H1 (cell line): ENCODE data around the gene ANKRD50. TPM values are rescaled to one million over a fixed set of nuclear protein-coding genes. Genes with fewer than 3 reads are reported as not detected.

Experiments
- CTCF ChIA-PET: fragments of 300-600 bp; sonication (Branson Sonifier 250); formaldehyde crosslinking; loops from one replicate; lab custom pipeline; 2021; ENCODE audit not compliant: partially characterized antibody; lab: Charles Lee
- POLR2A ChIA-PET: fragments of 300-600 bp; sonication (Branson Sonifier 250); formaldehyde crosslinking; loops from one replicate; lab custom pipeline; 2021; ENCODE audit warnings: inconsistent platforms; ENCODE audit not compliant: partially characterized antibody; lab: Charles Lee
- DNase-seq, 2 experiments: peaks; one replicate each; pipeline versions ENCODE4 v3.0.0 to v3.0.0-alpha.2; 2010 to 2022; ENCODE audit warnings: low spot score in 2 of 2, low read depth in 1 of 2, mixed read lengths in 1 of 2
- FAIRE-seq: peaks from 2 replicates; lab custom pipeline; 2011; peaks lifted over from hg19 to GRCh38; lab: Jason Lieb, UNC
- H2AFZ ChIP-seq: 2 replicates; pipeline ENCODE4 v1.8.1; 2012; ENCODE audit warnings: low read length, inconsistent platforms
- H2AK5ac ChIP-seq: 2 replicates; pipeline ENCODE4 v1.6.1; 2013; ENCODE audit warnings: low read depth, low read length
- H2BK120ac ChIP-seq: replicated peaks from 2 replicates; pipeline ENCODE3; 2013; ENCODE audit warnings: low read depth, low read length, inconsistent platforms
- H2BK12ac ChIP-seq: 2 replicates; pipeline ENCODE4 v1.6.1; 2013; ENCODE audit warnings: low read depth, low read length
- H2BK15ac ChIP-seq: 2 replicates; pipeline ENCODE4 v1.6.1; 2013; ENCODE audit warnings: low read length
- H2BK20ac ChIP-seq: 2 replicates; pipeline ENCODE4 v1.6.1; 2013; ENCODE audit warnings: low read length
- H2BK5ac ChIP-seq: 2 replicates; pipeline ENCODE4 v1.6.1; 2013; ENCODE audit warnings: low read depth, low read length
- H3K14ac ChIP-seq: 2 replicates; pipeline ENCODE4 v1.6.1; 2013; ENCODE audit warnings: inconsistent platforms; ENCODE audit not compliant: insufficient read length
- H3K18ac ChIP-seq: 2 replicates; pipeline ENCODE4 v1.6.1; 2013; ENCODE audit warnings: low read length; ENCODE audit errors: extremely low read depth
- H3K23ac ChIP-seq: 2 replicates; pipeline ENCODE4 v1.6.1; 2013; ENCODE audit warnings: inconsistent platforms; ENCODE audit not compliant: insufficient read length
- H3K23me2 ChIP-seq: 2 replicates; pipeline ENCODE4 v1.6.1; 2013; ENCODE audit warnings: low read depth, low read length
- H3K27ac ChIP-seq: 2 replicates; pipeline ENCODE4 v1.6.1; 2011; ENCODE audit warnings: low read depth, low read length, inconsistent platforms
- H3K27me3 ChIP-seq, 4 experiments: replicated peaks in 1 of 4; 1 replicate in 1 of 4; 2 replicates in 3 of 4; pipeline versions ENCODE4 v1.6.1 to v1.8.1; 2011 to 2013; ENCODE audit warnings: low read length in 3 of 4, mild to moderate bottlenecking in 3 of 4, inconsistent platforms in 2 of 4, mixed read lengths in 2 of 4, moderate library complexity in 1 of 4; ENCODE audit not compliant: control insufficient read depth in 3 of 4, insufficient read depth in 3 of 4; ENCODE audit errors: extremely low read depth in 1 of 4
- H3K36me3 ChIP-seq, 4 experiments: 2 replicates each; pipeline versions ENCODE4 v1.6.1 to v1.8.1; 2011 to 2013; ENCODE audit warnings: mild to moderate bottlenecking in 4 of 4, low read length in 3 of 4, moderate library complexity in 2 of 4, control low read depth in 1 of 4, inconsistent platforms in 1 of 4; ENCODE audit not compliant: insufficient read depth in 4 of 4, control insufficient read depth in 2 of 4
- H3K4ac ChIP-seq: replicated peaks from 2 replicates; pipeline ENCODE3; 2013; ENCODE audit warnings: low read length, low read depth, mixed read lengths, inconsistent platforms; ENCODE audit not compliant: insufficient read length
- H3K4me1 ChIP-seq, 4 experiments: replicated peaks in 1 of 4; 1 replicate in 1 of 4; 2 replicates in 3 of 4; pipeline versions ENCODE4 v1.6.1 to v1.8.1; 2011 to 2013; ENCODE audit warnings: low read length in 3 of 4, inconsistent platforms in 2 of 4, mixed read lengths in 1 of 4; ENCODE audit not compliant: insufficient read depth in 4 of 4, control insufficient read depth in 3 of 4
- H3K4me2 ChIP-seq, 2 experiments: 2 replicates each; pipeline versions ENCODE4 v1.6.1 to v1.8.1; 2011 to 2013; ENCODE audit warnings: low read depth in 2 of 2, low read length in 2 of 2, control low read depth in 1 of 2, inconsistent platforms in 1 of 2, mild to moderate bottlenecking in 1 of 2; ENCODE audit not compliant: insufficient read depth in 1 of 2
- H3K4me3 ChIP-seq, 4 experiments: fragments of 200-600, 300-600 bp in 1 of 4; sonication (generic), shearing (Covaris generic), sonication (Bioruptor Twin) in 1 of 4; 2 replicates each; pipeline versions ENCODE4 v1.5.1 to v1.8.1; 2011 to 2016; ENCODE audit warnings: low read length in 4 of 4, low read depth in 3 of 4, control low read depth in 2 of 4, inconsistent platforms in 2 of 4, mild to moderate bottlenecking in 2 of 4, mixed read lengths in 1 of 4, moderate library complexity in 1 of 4; ENCODE audit not compliant: insufficient read depth in 2 of 4; ENCODE audit errors: extremely low read depth in 1 of 4
- H3K56ac ChIP-seq: replicated peaks from 2 replicates; pipeline ENCODE3; 2013; ENCODE audit warnings: low read depth, mild to moderate bottlenecking, mixed read lengths, low read length, inconsistent platforms; ENCODE audit not compliant: insufficient read length
- H3K79me1 ChIP-seq: 2 replicates; pipeline ENCODE4 v1.6.1; 2013; ENCODE audit warnings: low read depth, low read length, control low read depth
- H3K79me2 ChIP-seq, 2 experiments: 2 replicates each; pipeline versions ENCODE4 v1.6.1 to v1.8.1; 2012 to 2013; ENCODE audit warnings: low read length in 2 of 2, mild to moderate bottlenecking in 2 of 2, inconsistent platforms in 1 of 2; ENCODE audit not compliant: insufficient read depth in 2 of 2, control insufficient read depth in 1 of 2
- H3K9ac ChIP-seq, 4 experiments: replicated peaks in 1 of 4; 1 replicate in 1 of 4; 2 replicates in 3 of 4; pipeline versions ENCODE4 v1.6.1 to v1.8.1; 2011 to 2013; ENCODE audit warnings: low read depth in 3 of 4, low read length in 3 of 4, control low read depth in 2 of 4, mild to moderate bottlenecking in 2 of 4, moderate library complexity in 2 of 4, inconsistent platforms in 1 of 4; ENCODE audit errors: extremely low read depth in 1 of 4
- H3K9me3 ChIP-seq, 2 experiments: 2 replicates each; pipeline versions ENCODE4 v1.6.1 to v1.8.1; 2012 to 2013; ENCODE audit warnings: mild to moderate bottlenecking in 2 of 2, moderate library complexity in 2 of 2, control low read depth in 1 of 2, inconsistent platforms in 1 of 2, low read depth in 1 of 2, low read length in 1 of 2, mixed read lengths in 1 of 2; ENCODE audit not compliant: insufficient read depth in 2 of 2
- H4K20me1 ChIP-seq, 2 experiments: replicated peaks in 1 of 2; 2 replicates each; pipeline versions ENCODE3 to v1.8.1; 2011 to 2013; ENCODE audit warnings: inconsistent platforms in 2 of 2, low read length in 2 of 2, mild to moderate bottlenecking in 1 of 2; ENCODE audit not compliant: insufficient read depth in 2 of 2, control insufficient read depth in 1 of 2
- H4K5ac ChIP-seq: 2 replicates; pipeline ENCODE4 v1.6.1; 2013; ENCODE audit warnings: low read length, low read depth, mixed read lengths, inconsistent platforms; ENCODE audit not compliant: insufficient read length
- H4K8ac ChIP-seq: 2 replicates; pipeline ENCODE4 v1.8.0; 2013; ENCODE audit warnings: mild to moderate bottlenecking, moderate library complexity, low read length, inconsistent platforms; ENCODE audit not compliant: insufficient read depth; ENCODE audit errors: extremely low read depth
- H4K91ac ChIP-seq: replicated peaks from 2 replicates; pipeline ENCODE3; 2013; ENCODE audit warnings: low read length, mixed read lengths, inconsistent platforms; ENCODE audit not compliant: insufficient read length
- BACH1 ChIP-seq: IDR thresholded peaks from 2 replicates; pipeline ENCODE4 v1.6.1; 2012; ENCODE audit warnings: low read length, improper control_type of control experiment
- CEBPB ChIP-seq: IDR thresholded peaks from 2 replicates; pipeline ENCODE4 v1.6.1; 2012; ENCODE audit warnings: low read depth, low read length
- EP300 ChIP-seq, 2 experiments: IDR thresholded peaks; 1 replicate in 1 of 2; 2 replicates in 1 of 2; pipeline ENCODE4 v1.6.1; 2011 to 2012; ENCODE audit warnings: low read depth in 2 of 2, low read length in 2 of 2, mild to moderate bottlenecking in 2 of 2, borderline replicate concordance in 1 of 2, inconsistent platforms in 1 of 2, moderate library complexity in 1 of 2
- RAD21 ChIP-seq, 2 experiments: IDR thresholded peaks in 1 of 2; conservative IDR thresholded peaks in 1 of 2; 2 replicates each; pipeline ENCODE4 v1.6.1; 2011; ENCODE audit warnings: low read depth in 2 of 2, low read length in 2 of 2, improper control_type of control experiment in 1 of 2, inconsistent platforms in 1 of 2, mild to moderate bottlenecking in 1 of 2, moderate library complexity in 1 of 2
- SP2 ChIP-seq: IDR thresholded peaks from 2 replicates; pipeline ENCODE4 v1.6.1; 2012; ENCODE audit warnings: mild to moderate bottlenecking, low read length, inconsistent platforms
- TAF1 ChIP-seq: IDR thresholded peaks from 2 replicates; pipeline ENCODE4 v1.6.1; 2011; ENCODE audit warnings: mild to moderate bottlenecking, low read depth, low read length
- WGBS, 2 experiments: shearing (Covaris generic) in 1 of 2; methylation state at CpG; one replicate each; pipeline versions ENCODE4 v1.1.6 to v1.1.7; 2013 to 2015; ENCODE audit warnings: low lambda C conversion rate in 2 of 2, mixed read lengths in 2 of 2, inconsistent platforms in 1 of 2, low coverage in 1 of 2, missing lambda C conversion rate in 1 of 2; ENCODE audit not compliant: insufficient replicate concordance in 2 of 2, insufficient coverage in 1 of 2, insufficient read length in 1 of 2; ENCODE audit errors: extremely low coverage in 1 of 2, missing lambda C conversion rate in 1 of 2; 5-methylcytosine and 5-hydroxymethylcytosine counted together
- polyA plus RNA-seq, 7 experiments: library from polyadenylated mRNA; depleted of rRNA in 3 of 7; stranded (reverse) in 5 of 7; unstranded in 2 of 7; fragments of >200 nt in 5 of 7; fragments of 200-250 nt in 2 of 7; gene quantifications; 1 replicate in 5 of 7; 2 replicates in 1 of 7; 4 replicates in 1 of 7; pipeline versions ENCODE4 v1.2.1 to v1.2.3, GENCODE V29; 2011 to 2013; ENCODE audit warnings: missing spikeins in 2 of 7, mixed read lengths in 2 of 7
- total RNA-seq: library from RNA; stranded (reverse); fragmentation: NEBNext Ultra II Directional; extraction: Animal tissue kit (Norgen Biotek cat#: 25700); gene quantifications from 2 replicates; pipeline ENCODE4 v1.2.1, GENCODE V29; 2021

Gene ANKRD50
- total and polyA plus RNA-seq, 2 of the 8 experiments (the other 6 are each of a cell fraction or from before 2014, with no cell fraction given) = 8.5 to 25.0 TPM

DNA sequence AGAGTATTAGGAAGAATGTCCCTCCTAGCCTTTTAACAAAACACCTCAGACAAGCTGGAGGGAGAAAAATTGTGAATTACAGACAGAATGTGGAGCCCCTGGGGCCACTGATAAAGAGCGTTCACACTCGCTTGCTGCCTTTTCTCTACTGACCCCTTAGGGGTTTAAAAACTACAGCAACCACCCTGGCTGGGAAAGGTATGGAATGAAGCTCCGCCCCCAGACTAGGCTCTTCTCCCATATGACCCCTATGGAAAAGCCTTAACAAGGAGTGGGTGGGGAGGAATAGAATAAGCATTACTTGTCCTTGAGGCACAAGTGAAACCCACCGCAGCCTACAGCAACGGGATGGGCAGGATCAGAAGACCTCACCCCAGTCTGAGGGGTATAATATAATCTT is 26.3 kb downstream of the ANKRD50 start:
- peak; percentile 41 to 58 for DNase-seq
- no peak overlapping the region for H2AFZ ChIP-seq

More for the DNA sequence above, 26.3 kb downstream of the ANKRD50 start:
- Histone ChIP-seq H3K4me3 (no peak overlapping the region; a peak in 1 of 8 replicates), H3K23me2 (no peaks in the 10 kb centered on the region; the same call in 1 of the 2 replicates), H2BK20ac (no peak overlapping the region), H2BK12ac (no peak overlapping the region), H2BK5ac (no peak overlapping the region), H2BK120ac (no peak overlapping the region), H3K27me3 (no peaks in the 10 kb centered on the region), H4K5ac (no peak overlapping the region), H3K18ac (no peak overlapping the region), H3K27ac (no peak overlapping the region), H2AK5ac (no peak overlapping the region), H4K91ac (no peak overlapping the region), H3K79me1 (peaks cover 2% of the 10 kb centered on the region; the same call in 1 of the 2 replicates), H3K9me3 (no peaks in the 10 kb centered on the region; a peak in 1 of 4 replicates), H3K56ac (no peak overlapping the region), H3K14ac (no peak overlapping the region), H4K8ac (no peak overlapping the region), H3K79me2 (peaks cover 0 to 94% of the 10 kb centered on the region in 2 experiments; a peak in 2 of 4 replicates), H3K4me1 (peaks cover 0 to 13% (median 7%) of the 10 kb centered on the region in 4 experiments; a peak in 4 of 7 replicates), H3K4ac (no peak overlapping the region), H3K9ac (no peak overlapping the region), H4K20me1 (peaks cover 2 to 3% of the 10 kb centered on the region in 2 experiments), H3K4me2 (peak overlapping the region; percentile 48 to 52), H3K23ac (no peak overlapping the region), H2BK15ac (no peak overlapping the region), H3K36me3 (peaks cover 0 to 16% (median 1%) of the 10 kb centered on the region in 4 experiments; a peak in 4 of 8 replicates)
- FAIRE-seq = peak; percentile 57
- 34% methylated on average over 5 of the region's 5 CpGs; no CpG with 5 or more reads in 1 of the 2 experiments for WGBS, 2 experiments
- TF ChIP-seq BACH1 (no peak), SP2 (no peak), RAD21 (IDR thresholded peaks at IDR 0.05 in 1 of 2, conservative IDR thresholded peaks at IDR 0.05 in 1 of 2; ENCODE audit: low read depth in 2 of 2, low read length in 2 of 2) (peak; percentile 14 to 36; a peak in 2 of 4 replicates), TAF1 (peak; percentile 45; the same call in 1 of the 2 replicates), CEBPB (no peak), EP300 (IDR thresholded peaks at IDR 0.05; ENCODE audit: borderline replicate concordance in 1 of 2, low read depth in 2 of 2, low read length in 2 of 2) (no peak)
- POLR2A ChIA-PET = interaction anchor here (0.6 to 1.4 kb wide), 3 partner anchors 9 to 228 kb away, joined by 3 to 5 read pairs (median 3); partner anchors contain the start of gene ANKRD50
- CTCF ChIA-PET = interaction anchor here (1.2 to 1.5 kb wide), 6 partner anchors 9 to 598 kb away, joined by 3 to 4 read pairs (median 3); no protein-coding TSS in a partner anchor
